Activated CD4-positive, alpha-beta T cell treated with anti-CD3 and anti-CD28 coated beads for 1 hour (primary cell): ENCODE results near the gene TRAIP.
A peak's percentile ranks its signal among the peaks of the same experiment; 100 is the strongest.

Experiments
- DNase-seq: peaks from one replicate; pipeline ENCODE4 v3.0.0-alpha.2; 2020

The TRAIP gene

DNA sequence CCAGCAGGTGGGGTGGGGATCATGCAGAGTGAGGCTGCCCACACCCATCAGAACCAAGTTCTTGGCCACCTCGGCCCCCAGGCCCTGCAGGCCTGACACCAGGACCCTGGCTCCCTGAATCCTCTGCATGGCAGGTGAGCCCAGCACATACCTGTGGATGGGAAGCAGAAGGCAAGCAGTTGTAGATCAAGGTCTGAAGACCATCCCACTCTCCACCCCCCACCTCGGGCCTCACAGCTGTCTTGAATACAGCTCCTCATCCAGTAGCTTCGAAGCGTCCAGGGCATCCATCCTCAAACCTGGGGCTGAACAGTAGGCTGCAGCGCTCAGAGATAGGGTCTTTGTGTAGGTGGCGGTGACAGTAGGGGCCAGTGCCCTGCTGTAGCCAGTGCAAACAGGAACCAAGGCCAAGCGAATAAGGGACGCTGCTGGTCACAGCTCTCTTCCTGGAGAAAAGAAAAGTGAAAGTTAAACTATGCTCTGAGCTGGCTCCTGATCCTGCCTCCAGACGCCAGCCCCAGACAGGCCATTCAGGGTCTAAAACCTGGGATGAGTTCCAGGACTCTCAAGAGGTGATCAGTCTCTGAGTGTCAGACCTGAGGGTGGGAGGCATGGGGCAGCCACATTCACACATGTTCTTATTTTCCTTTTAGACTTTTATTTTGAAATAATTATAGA, 42.7 kb downstream of the TRAIP start, which contains the start of gene UBA7:
Gene UBA7 (minus strand): TSS at position 457 of the 678 bp plus-strand sequence. CDS start 166 bp downstream, at position 291.
- DNase-seq = no peak

- DNase-seq = no peak
Observed at GRCh38 chr3:49812916-49813496, 43.4 kb downstream of the TRAIP start.

GRCh38 chr3:49807431-49808114, 48.8 kb downstream of the TRAIP start:
- DNase-seq = no peak

GRCh38 chr3:49806850-49807249, 49.5 kb downstream of the TRAIP start:
- no peak for DNase-seq

DNA sequence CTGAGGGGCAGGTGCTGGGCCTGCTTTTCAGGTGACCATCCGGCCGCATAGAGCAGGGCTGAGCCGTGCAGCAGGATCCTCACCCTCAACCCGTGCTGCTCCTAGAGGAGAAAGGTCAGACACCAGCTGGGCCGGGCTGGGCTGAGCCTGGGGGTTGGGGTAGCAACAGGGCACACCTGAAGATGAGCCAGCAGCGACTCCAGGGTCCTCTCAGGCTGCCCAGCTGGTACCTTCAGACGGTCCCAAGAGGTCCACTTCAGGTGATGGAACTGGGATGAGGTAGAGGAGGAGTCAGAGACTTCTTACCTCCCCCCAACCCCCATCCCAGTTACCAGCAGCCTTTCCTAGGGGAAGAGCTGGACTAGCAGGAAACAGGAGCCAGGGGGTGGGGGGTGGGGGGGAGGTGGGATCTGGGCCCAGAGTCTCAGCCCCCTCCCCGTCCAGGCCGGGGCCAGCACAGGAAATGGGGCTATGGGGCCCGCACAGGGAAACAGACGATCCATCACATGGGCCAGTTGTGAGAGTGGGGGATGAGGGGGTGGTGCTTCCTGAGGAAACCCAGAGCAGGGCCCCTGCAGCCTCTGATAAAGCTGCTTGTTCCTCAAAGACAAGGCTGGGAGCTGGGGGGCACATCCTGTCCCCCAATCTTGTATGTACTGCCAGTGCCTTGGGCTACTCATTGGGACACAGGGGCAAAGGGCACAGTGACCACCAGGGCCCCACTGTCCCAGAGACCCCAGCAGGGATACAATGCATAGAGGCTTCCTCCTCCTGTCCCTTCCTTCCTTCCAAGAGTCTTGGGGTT, 50.3 kb downstream of the TRAIP start:
- DNase-seq = no peak

GRCh38 chr3:49805367-49805782, 51.0 kb downstream of the TRAIP start:
- DNase-seq = no peak

GRCh38 chr3:49804141-49805041, 52.0 kb downstream of the TRAIP start:
- no peak for DNase-seq

DNA sequence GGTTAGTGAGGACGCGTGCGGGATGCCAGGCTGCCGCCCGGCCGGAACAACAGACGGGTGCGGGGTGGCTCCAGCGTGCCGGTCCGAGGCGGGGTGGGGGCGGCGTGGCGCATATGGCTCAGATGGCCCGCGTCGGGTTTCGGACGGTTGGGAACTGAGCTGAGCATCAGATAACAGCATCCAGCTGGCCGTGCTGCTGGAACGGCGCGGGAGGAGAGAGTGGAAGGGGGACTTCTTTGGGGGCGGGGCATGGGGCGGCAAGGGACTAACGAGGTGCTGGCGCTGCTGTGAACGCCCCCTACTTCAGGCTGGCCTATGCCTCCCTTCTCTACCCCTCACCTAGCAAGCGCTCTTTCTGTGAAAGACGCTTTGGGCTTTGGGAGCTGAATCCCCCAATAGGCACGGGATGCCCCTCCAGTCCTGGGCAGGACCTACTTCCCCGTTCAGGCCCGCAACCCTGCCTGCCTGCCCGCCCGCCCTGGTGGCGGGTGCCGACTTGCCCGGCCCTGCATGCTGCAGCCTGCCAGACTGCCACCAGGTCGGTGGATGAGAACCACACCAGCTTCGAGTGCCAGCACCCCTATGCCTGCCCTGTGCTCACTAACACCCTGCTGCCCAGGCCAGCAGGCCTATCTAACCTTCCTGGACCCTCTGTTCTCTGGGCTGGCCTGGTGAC, 52.8 kb downstream of the TRAIP start:
- DNase-seq = peak; percentile 22

GRCh38 chr3:49802719-49803464, 53.5 kb downstream of the TRAIP start, which contains the start of gene INKA1:
Gene INKA1, plus strand, starts transcription at chr3:49803261. Its CDS starts 132 bp downstream, at chr3:49803393.
- DNase-seq = peak; percentile 81

DNA sequence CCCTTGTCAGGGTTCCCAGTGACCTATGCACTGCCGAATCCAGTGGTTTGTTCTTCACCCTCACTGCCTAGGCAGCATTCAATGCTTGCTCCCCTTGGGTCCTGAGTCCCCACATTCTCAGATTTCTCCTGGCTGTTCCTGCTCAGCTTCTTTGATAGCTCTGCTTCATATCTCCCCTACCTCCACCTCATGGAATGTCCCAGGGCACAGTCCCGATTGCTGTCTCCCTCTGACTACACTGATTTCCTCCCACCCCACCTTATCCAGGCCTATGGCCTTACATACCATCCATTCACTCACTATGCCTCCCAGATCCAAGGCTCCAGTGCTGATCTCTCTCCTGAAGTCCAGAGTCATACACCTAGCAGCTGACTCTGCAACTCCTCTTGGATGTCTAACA, 55.2 kb downstream of the TRAIP start:
- DNase-seq = no peak

- no peak for DNase-seq
Observed at GRCh38 chr3:49799761-49800160, 56.6 kb downstream of the TRAIP start, which contains the start of gene CDHR4. Gene CDHR4, minus strand, starts transcription at chr3:49799873. Its CDS starts 61 bp downstream, at chr3:49799812.

GRCh38 chr3:49799105-49799504, 57.3 kb downstream of the TRAIP start:
- no peak for DNase-seq

- no peak for DNase-seq
Observed at GRCh38 chr3:49794926-49795905, 61.1 kb downstream of the TRAIP start.

- no peak for DNase-seq
Observed at GRCh38 chr3:49794431-49794830, 61.9 kb downstream of the TRAIP start.

DNA sequence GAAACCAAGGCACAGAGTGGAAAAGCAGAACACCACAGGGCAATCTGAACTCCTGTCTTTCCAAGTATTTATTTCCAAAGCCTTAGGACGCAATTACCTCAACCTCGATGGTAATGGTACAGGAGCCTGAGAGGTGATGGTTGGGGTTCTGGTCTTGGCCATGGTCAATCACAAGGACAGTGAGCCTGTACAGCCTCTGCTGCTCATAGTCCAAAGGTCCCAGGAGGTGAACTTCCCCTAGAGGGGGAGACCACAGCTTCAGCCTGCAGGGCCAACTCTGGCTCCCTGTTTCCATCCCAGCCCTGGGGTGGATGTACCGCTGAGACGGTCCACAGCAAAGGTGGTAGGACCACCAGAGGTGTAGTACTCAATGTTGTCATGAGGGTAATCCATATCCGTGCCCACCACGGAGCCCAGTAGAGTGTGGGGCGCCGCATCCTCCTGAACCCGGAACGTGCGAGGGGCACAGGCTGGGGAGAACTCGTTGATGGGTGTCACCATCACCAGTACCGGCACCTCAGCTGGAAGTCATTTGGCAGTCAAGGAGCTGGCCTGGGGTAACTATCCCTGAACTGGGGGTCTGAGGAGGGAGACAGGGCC, 62.8 kb downstream of the TRAIP start:
- no peak for DNase-seq

GRCh38 chr3:49792371-49793150, 63.8 kb downstream of the TRAIP start:
- no peak for DNase-seq

DNA sequence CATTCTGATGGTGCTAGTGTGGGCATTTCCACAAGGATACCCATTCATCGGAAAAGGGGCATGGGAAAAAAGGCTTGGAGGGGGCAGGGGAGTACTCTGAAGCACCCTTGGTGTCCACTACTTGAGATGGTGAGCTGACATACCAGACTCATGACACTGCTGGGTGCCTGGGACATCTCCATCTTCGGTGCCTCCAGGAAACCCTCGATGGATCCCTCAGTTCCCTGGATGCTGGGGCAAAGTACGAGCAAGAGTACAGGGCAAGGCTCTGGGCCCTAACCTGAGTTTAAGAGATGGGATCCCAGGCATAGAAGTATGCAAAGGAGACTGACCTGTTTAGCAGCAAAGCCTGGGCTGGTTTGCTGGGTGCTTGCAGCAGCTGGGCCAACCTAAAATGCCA, 64.8 kb downstream of the TRAIP start:
- DNase-seq = no peak
